Panc1 (cell line): ENCODE measurements around the gene FAM20A. TPM values are rescaled to one million over a fixed set of nuclear protein-coding genes. Genes with fewer than 3 reads are reported as not detected.

Experiments
- ATAC-seq: fragments of 200-7000 bp; cut with Tn5 transposase; 2 replicates; pipeline ENCODE4 v1.9.1; 2020; ENCODE audit warnings: mild to moderate bottlenecking, moderate library complexity
- BruUV-seq: library from RNA; stranded (reverse); fragments of 400-500 nt; replicated peaks from 2 replicates; lab custom pipeline; 2021; lab: Mats Ljungman, UMichigan
- CTCF ChIA-PET: fragments of 300-600 bp; sonication (Branson Sonifier 250); formaldehyde crosslinking; loops from one replicate; lab custom pipeline; 2022; ENCODE audit warnings: antibody characterized with exemption; lab: Charles Lee
- POLR2A ChIA-PET: fragments of 300-600 bp; sonication (Branson Sonifier 250); formaldehyde crosslinking; loops from one replicate; lab custom pipeline; 2022; ENCODE audit warnings: antibody characterized with exemption; lab: Charles Lee
- DNase-seq: peaks from one replicate; pipeline ENCODE4 v3.0.0-alpha.2; 2010; ENCODE audit warnings: low read depth, low spot score
- H3K27ac ChIP-seq: 2 replicates; pipeline ENCODE4 v1.5.1; 2011; ENCODE audit warnings: mild to moderate bottlenecking, low read length, inconsistent platforms
- H3K27me3 ChIP-seq: fragments of 200-500 bp; sonication (Bioruptor generic); 2 replicates; pipeline ENCODE4 v1.6.0; 2014; ENCODE audit warnings: low read length, inconsistent platforms; ENCODE audit not compliant: control insufficient read depth, insufficient read depth
- H3K36me3 ChIP-seq: fragments of 200-500 bp; sonication (Bioruptor generic); 2 replicates; pipeline ENCODE4 v1.5.1; 2014; ENCODE audit warnings: inconsistent platforms, mild to moderate bottlenecking, low read length, moderate library complexity; ENCODE audit not compliant: control insufficient read depth, insufficient read depth
- H3K4me1 ChIP-seq: 2 replicates; pipeline ENCODE4 v1.5.1; 2011; ENCODE audit warnings: inconsistent platforms, mild to moderate bottlenecking, low read length, moderate library complexity; ENCODE audit not compliant: control insufficient read depth, insufficient read depth
- H3K4me3 ChIP-seq, 2 experiments: 2 replicates each; pipeline ENCODE4 v1.5.1; 2011 to 2012; ENCODE audit warnings: low read depth in 2 of 2, low read length in 2 of 2, mild to moderate bottlenecking in 2 of 2, inconsistent platforms in 1 of 2, moderate library complexity in 1 of 2
- H3K9me3 ChIP-seq: fragments of 200-500 bp; sonication (Bioruptor generic); 2 replicates; pipeline ENCODE4 v1.5.1; 2014; ENCODE audit warnings: low read depth, mild to moderate bottlenecking, inconsistent platforms, low read length, moderate library complexity; ENCODE audit not compliant: control insufficient read depth, insufficient read depth
- POLR2AphosphoS5 ChIP-seq: IDR thresholded peaks from 2 replicates; pipeline ENCODE4 v1.6.1; 2012; ENCODE audit warnings: mild to moderate bottlenecking, low read depth, low read length, moderate library complexity
- REST ChIP-seq, 2 experiments: IDR thresholded peaks; 2 replicates each; pipeline ENCODE4 v1.6.1; 2011 to 2012; ENCODE audit warnings: low read depth in 2 of 2, control low read depth in 1 of 2, low read length in 1 of 2, mild to moderate bottlenecking in 1 of 2, moderate library complexity in 1 of 2; ENCODE audit not compliant: insufficient read depth in 1 of 2
- SIN3A ChIP-seq: IDR thresholded peaks from 2 replicates; pipeline ENCODE4 v1.6.1; 2012; ENCODE audit warnings: low read depth, mild to moderate bottlenecking, low read length, moderate library complexity, borderline replicate concordance; ENCODE audit not compliant: insufficient read depth
- TCF7L2 ChIP-seq: IDR thresholded peaks from 2 replicates; pipeline ENCODE4 v1.6.1; 2011; ENCODE audit warnings: mild to moderate bottlenecking, low read depth, low read length, inconsistent platforms
- in situ Hi-C: cut with HindIII; loops from 2 replicates; pipeline ENCODE4 v1.10.0; 2016; ENCODE audit warnings: low sequenced_read_pairs, low pct_unique_long_range_greater_than_20kb
- intact Hi-C: fragments of 100-400 bp; cut with micrococcal nuclease; formaldehyde crosslinking; loops from one replicate; pipeline ENCODE4 v1.10.0; 2022; ENCODE audit not compliant: unreplicated experiment
- total RNA-seq: library from RNA; stranded (reverse); gene quantifications from one replicate; pipeline ENCODE4 v1.2.1, GENCODE V29; 2021; ENCODE audit not compliant: unreplicated experiment
- TF ChIP-seq, protein P1 (sequence below): fragments of 450-650 bp; IDR thresholded peaks from 2 replicates; pipeline ENCODE4 v1.5.1; 2017; ENCODE audit warnings: mild to moderate bottlenecking

FAM20A gene
- total RNA-seq, 1 experiment from 2014 or later: 0.44 TPM

DNA sequence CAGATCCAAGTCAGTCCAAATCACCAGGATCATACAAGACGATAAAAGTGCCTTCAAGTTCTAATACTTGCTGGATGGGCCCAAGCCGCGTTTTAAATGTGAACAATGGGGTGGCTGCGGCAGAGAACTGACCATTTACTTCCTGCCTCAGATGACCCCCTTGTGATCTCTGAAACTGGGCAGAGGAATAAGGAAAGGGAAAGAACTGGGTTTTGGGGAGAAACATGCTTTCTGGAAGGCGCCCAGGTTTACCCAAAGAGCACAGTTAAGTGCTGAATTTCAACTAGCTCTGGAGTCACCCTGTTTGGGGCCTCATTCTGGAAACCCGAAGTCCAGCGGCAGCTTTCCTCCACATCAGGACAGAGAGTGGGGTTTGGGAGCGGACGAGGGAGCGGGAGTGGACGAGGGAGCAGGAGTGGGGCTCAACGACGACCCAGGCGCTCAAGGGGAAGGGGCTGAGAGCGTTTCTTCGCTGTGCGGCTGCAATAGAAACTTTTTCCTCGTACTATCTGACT, 1.6 kb downstream of the FAM20A start (continued):
- TF ChIP-seq TCF7L2: no peak

- DNase-seq: no peak
- Histone ChIP-seq H3K9me3 (no peaks in the 10 kb centered on the region), H3K36me3 (no peaks in the 10 kb centered on the region), H3K4me3 (no peak overlapping the region), H3K4me1 (no peaks in the 10 kb centered on the region), H3K27me3 (peaks cover 16% of the 10 kb centered on the region), H3K27ac (no peak overlapping the region)
- BruUV-seq: no TSS peak
- ChIA-PET POLR2A (no interaction called here), CTCF (no interaction called here)
- ATAC-seq: no peak
- intact Hi-C loops (no loop called here), in situ Hi-C loops (no loop called here)
- TF ChIP-seq REST (IDR thresholded peaks at IDR 0.05; ENCODE audit: insufficient read depth in 1 of 2, low read depth in 2 of 2, low read length in 1 of 2) (no peak), SIN3A (no peak), TCF7L2 (no peak)
These were observed 2.1 kb downstream of the FAM20A start for GRCh38 chr17:68599091-68599490.

GRCh38 chr17:68598545-68598961, 2.6 kb downstream of the FAM20A start:
- Histone ChIP-seq H3K4me3 (no peak overlapping the region), H3K36me3 (no peaks in the 10 kb centered on the region), H3K27ac (no peak overlapping the region), H3K27me3 (peaks cover 16% of the 10 kb centered on the region), H3K4me1 (no peaks in the 10 kb centered on the region), H3K9me3 (no peaks in the 10 kb centered on the region)
- intact Hi-C loops: no loop called here
- BruUV-seq: no TSS peak
- in situ Hi-C loops: no loop called here
- CTCF ChIA-PET: no interaction called here
- TF ChIP-seq POLR2AphosphoS5: no peak
- TF ChIP-seq, protein P1, sequence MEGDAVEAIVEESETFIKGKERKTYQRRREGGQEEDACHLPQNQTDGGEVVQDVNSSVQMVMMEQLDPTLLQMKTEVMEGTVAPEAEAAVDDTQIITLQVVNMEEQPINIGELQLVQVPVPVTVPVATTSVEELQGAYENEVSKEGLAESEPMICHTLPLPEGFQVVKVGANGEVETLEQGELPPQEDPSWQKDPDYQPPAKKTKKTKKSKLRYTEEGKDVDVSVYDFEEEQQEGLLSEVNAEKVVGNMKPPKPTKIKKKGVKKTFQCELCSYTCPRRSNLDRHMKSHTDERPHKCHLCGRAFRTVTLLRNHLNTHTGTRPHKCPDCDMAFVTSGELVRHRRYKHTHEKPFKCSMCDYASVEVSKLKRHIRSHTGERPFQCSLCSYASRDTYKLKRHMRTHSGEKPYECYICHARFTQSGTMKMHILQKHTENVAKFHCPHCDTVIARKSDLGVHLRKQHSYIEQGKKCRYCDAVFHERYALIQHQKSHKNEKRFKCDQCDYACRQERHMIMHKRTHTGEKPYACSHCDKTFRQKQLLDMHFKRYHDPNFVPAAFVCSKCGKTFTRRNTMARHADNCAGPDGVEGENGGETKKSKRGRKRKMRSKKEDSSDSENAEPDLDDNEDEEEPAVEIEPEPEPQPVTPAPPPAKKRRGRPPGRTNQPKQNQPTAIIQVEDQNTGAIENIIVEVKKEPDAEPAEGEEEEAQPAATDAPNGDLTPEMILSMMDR: no peak
- no peak for TF ChIP-seq TCF7L2
- ATAC-seq: no peak
- POLR2A ChIA-PET: no interaction called here
- DNase-seq: no peak

- no peaks in the 10 kb centered on the region for H3K4me1 ChIP-seq
- ChIA-PET CTCF (no interaction called here), POLR2A (no interaction called here)
- in situ Hi-C loops (no loop called here), intact Hi-C loops (no loop called here)
- no peak overlapping the region for H3K27ac ChIP-seq
- H3K36me3 ChIP-seq: no peaks in the 10 kb centered on the region
- no TSS peak for BruUV-seq
- H3K27me3 ChIP-seq: peaks cover 16% of the 10 kb centered on the region
- no peaks in the 10 kb centered on the region for H3K9me3 ChIP-seq
- TF ChIP-seq POLR2AphosphoS5 (no peak), SIN3A (no peak), TCF7L2 (no peak), REST (IDR thresholded peaks at IDR 0.05; ENCODE audit: insufficient read depth in 1 of 2, low read depth in 2 of 2, low read length in 1 of 2) (no peak)
- TF ChIP-seq, protein P1: no peak
- no peak overlapping the region for H3K4me3 ChIP-seq
- DNase-seq: no peak
- no peak for ATAC-seq
These were observed 3.1 kb downstream of the FAM20A start for GRCh38 chr17:68598074-68598473.
